T-helper 1 cell treated with Interleukin-12 subunit alpha and Interleukin-12 subunit beta and Interleukin-4 antibody, amounts not matched to agents 30 ng/mL and 1 ng/mL, for 36 hours (primary cell): ENCODE results near the gene AKAP6. TPM values are rescaled to one million over a fixed set of nuclear protein-coding genes. Genes with fewer than 3 reads are reported as not detected.

Experiments used
- intact Hi-C: fragments of 100-400 bp; cut with micrococcal nuclease; formaldehyde crosslinking; loops from one replicate; pipeline ENCODE4 v1.15.1; 2024
- total RNA-seq: library from RNA; stranded (reverse); gene quantifications from 2 replicates; pipeline ENCODE4 v1.2.3, GENCODE V29; 2022

The AKAP6 gene
- total RNA-seq, 1 donor from 2014 or later, result 0.15 TPM

- intact Hi-C loops, result no loop called here
Observed at GRCh38 chr14:32701475-32701874, 372.4 kb downstream of the AKAP6 start.

- intact Hi-C loops, result no loop called here
Observed at GRCh38 chr14:32702088-32702487, 373.0 kb downstream of the AKAP6 start.

- intact Hi-C loops, result no loop called here
Observed at GRCh38 chr14:32702562-32702961, 373.5 kb downstream of the AKAP6 start.

- intact Hi-C loops, result no loop called here
Observed at GRCh38 chr14:32703183-32703621, 374.1 kb downstream of the AKAP6 start.

GRCh38 chr14:32706721-32707519, 377.8 kb downstream of the AKAP6 start:
- intact Hi-C loops, result no loop called here

GRCh38 chr14:32707742-32708500, 378.8 kb downstream of the AKAP6 start:
- intact Hi-C loops, result no loop called here

GRCh38 chr14:32709027-32709426, 379.9 kb downstream of the AKAP6 start:
- intact Hi-C loops, result no loop called here

GRCh38 chr14:32710231-32710671, 381.2 kb downstream of the AKAP6 start:
- intact Hi-C loops, result no loop called here

- intact Hi-C loops, result loop anchor here (1.0 kb wide), 4 partner anchors 1081 to 1612 kb away; no protein-coding TSS in a partner anchor
Observed at GRCh38 chr14:32710731-32711680, 381.9 kb downstream of the AKAP6 start.

- intact Hi-C loops, result no loop called here
Observed at GRCh38 chr14:32713856-32714255, 384.8 kb downstream of the AKAP6 start.

GRCh38 chr14:32719601-32720000, 390.5 kb downstream of the AKAP6 start:
- intact Hi-C loops, result no loop called here

GRCh38 chr14:32720927-32721326, 391.8 kb downstream of the AKAP6 start:
- intact Hi-C loops, result no loop called here

GRCh38 chr14:32722631-32723183, 393.6 kb downstream of the AKAP6 start:
- intact Hi-C loops, result no loop called here

GRCh38 chr14:32724867-32725471, 395.9 kb downstream of the AKAP6 start:
- intact Hi-C loops, result no loop called here

- intact Hi-C loops, result no loop called here
Observed at GRCh38 chr14:32726516-32726915, 397.4 kb downstream of the AKAP6 start.

GRCh38 chr14:32727832-32728231, 398.7 kb downstream of the AKAP6 start:
- intact Hi-C loops, result no loop called here

- intact Hi-C loops, result no loop called here
Observed at GRCh38 chr14:32728526-32728925, 399.4 kb downstream of the AKAP6 start.

GRCh38 chr14:32728976-32729375, 399.9 kb downstream of the AKAP6 start:
- intact Hi-C loops, result no loop called here

- intact Hi-C loops, result no loop called here
Observed at GRCh38 chr14:32731249-32731648, 402.2 kb downstream of the AKAP6 start.

GRCh38 chr14:32733015-32733414, 403.9 kb downstream of the AKAP6 start:
- intact Hi-C loops, result no loop called here
